IPS-18c (cell line): ENCODE measurements around the gene P2RX3.

Experiments
- H3K4me3 ChIP-seq: 2 replicates; pipeline ENCODE4 v1.7.0; 2013; ENCODE audit warnings: low read depth, mild to moderate bottlenecking, low read length, moderate library complexity; ENCODE audit not compliant: insufficient read depth
- H3K9me3 ChIP-seq: one replicate; pipeline ENCODE4 v1.6.1; 2013; ENCODE audit warnings: mild to moderate bottlenecking, low read length, moderate library complexity; ENCODE audit not compliant: control insufficient read depth, insufficient read depth

P2RX3 gene

DNA sequence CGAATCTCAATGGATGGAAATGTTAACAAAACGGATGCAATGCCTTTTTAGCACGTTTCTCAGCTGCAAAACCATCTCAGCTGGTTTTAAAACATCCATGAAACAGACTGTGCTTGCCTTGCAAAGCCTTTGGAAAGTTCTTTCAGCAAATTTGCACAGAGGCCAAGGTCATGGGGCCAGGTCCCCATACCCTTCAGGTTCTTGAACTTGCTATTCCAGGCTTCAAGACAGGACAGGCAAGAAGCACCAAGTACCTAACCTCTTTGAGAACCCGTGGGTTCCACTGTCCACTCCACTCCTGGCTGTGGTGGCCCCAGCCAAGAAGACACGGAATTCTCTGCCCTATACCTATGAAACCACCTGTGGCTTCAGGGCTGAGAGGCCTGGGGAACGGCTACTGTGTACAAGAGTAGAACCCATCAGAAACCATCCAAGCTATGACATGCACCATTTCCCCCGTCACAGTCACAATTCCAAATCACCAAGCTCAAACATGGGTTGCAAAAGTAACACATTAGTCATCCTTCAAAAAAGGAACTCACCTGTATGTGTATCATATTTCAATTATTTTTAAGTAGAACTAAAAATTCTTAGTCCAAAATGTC is 30.4 kb upstream of the P2RX3 start:
- Histone ChIP-seq H3K9me3 (no peaks in the 10 kb centered on the region), H3K4me3 (no peak overlapping the region)

- Histone ChIP-seq H3K9me3 (no peaks in the 10 kb centered on the region), H3K4me3 (no peak overlapping the region; the same call in 1 of the 2 replicates)
These were observed 29.6 kb upstream of the P2RX3 start for GRCh38 chr11:57308426-57309060.

GRCh38 chr11:57309106-57310059 is 28.8 kb upstream of the P2RX3 start:
- Histone ChIP-seq H3K9me3 (peaks cover 2% of the 10 kb centered on the region), H3K4me3 (no peak overlapping the region)

DNA sequence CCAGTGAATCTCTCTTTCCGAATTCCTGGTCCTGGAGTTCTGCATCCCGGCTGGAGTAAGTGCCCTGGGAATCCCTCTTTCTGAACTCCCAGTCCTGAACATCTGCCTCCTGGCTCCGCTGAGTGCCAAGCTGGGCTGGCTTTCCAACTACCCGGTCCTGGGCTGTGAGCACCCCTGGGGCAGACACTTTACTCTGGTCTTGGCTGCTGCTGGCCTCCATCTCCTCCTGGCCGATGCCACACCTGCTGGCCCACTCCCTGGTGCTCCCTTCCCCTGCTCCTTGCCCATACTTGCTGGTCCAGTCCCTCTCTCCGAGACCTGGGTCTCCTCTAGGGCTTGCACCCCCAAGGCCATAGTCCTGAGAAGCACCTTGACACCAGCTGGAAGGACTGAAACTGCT is 28.1 kb upstream of the P2RX3 start:
- Histone ChIP-seq H3K9me3 (peaks cover 2% of the 10 kb centered on the region), H3K4me3 (no peak overlapping the region)

DNA sequence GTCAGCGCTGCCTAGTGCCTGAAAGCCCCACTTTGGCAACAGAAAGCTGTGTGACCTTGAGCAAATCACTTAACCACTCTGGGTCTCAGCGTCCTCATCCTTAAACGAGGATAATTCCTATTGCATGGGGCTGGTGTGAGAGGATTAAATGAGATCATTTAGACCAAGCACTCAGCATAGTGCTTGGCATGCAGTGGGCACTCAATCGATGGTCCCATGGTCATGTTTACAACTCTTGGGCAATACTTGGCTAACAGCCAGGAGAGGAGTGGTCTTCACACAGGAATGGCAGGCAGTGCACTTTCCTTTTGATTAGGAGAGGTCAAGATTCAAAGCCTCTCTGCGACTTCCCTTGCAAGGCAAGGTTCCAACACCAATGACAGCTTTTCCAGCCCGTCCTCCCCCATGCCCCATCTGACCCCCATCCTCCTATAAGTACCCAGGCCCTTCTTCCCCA is 27.5 kb upstream of the P2RX3 start:
- Histone ChIP-seq H3K9me3 (peaks cover 2% of the 10 kb centered on the region), H3K4me3 (peak overlapping the region; percentile 49)

- peaks cover 2% of the 10 kb centered on the region for H3K9me3 ChIP-seq
- peak overlapping the region; percentile 49 for H3K4me3 ChIP-seq
These were observed 26.8 kb upstream of the P2RX3 start for GRCh38 chr11:57311109-57311936.

- Histone ChIP-seq H3K4me3 (no peak overlapping the region), H3K9me3 (peaks cover 2% of the 10 kb centered on the region)
These were observed 25.6 kb upstream of the P2RX3 start for GRCh38 chr11:57312511-57313021.

GRCh38 chr11:57313071-57313787 is 24.9 kb upstream of the P2RX3 start:
- Histone ChIP-seq H3K4me3 (no peak overlapping the region), H3K9me3 (peaks cover 2% of the 10 kb centered on the region)

DNA sequence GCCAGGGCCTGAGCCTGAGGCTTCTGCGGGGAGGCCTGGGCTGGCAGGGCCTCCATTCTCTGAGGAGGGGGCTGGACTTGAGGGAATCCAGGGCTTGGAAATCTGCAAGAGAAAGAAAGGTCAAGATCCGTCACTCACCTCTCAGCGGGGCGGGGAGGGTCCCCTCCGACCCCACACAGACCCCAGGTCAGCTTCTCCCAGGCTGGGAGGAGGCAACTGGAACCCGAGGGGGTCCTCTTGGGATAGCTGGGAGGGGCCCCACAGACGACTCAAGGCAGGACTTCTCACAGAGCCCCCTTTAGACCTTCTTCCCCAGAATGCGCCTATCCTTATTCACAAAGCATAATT is 24.4 kb upstream of the P2RX3 start:
- Histone ChIP-seq H3K9me3 (peaks cover 2% of the 10 kb centered on the region), H3K4me3 (no peak overlapping the region)

DNA sequence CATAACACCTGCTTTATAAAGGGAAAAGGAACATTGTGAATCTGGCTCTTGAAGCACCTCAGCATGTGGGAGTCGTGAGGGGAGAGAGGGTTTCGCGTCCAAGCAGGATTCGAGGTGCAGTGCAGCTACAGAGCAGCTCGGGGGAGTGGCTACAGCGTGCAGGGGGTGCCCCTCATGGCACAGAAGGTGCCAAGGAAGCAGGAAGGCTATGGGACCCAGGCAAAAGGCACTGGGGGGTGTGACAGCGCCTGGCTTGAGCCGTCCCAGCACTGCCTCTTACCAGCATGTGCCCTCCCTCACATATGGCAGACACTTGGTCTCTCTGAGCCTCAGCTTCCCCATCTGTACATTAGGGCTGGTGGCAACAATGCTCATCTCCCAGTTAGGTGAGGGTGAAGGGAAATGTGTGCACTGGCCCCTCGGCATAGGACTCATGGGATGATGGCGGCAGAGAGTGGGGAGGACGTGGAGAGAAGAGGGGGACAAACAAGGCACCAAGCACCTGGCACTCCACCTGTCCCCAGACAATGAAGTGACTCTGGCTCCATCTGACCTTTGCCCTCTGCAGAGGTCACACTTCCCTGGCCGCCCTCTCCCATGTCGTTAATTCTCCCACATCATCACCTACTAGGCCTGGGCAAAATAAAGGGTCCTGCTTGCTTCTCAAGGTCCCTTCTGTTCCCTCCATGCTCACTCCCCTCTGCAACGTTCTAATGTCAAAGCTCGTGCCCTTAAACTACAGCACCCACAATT is 23.8 kb upstream of the P2RX3 start:
- H3K9me3 ChIP-seq = peaks cover 2% of the 10 kb centered on the region
- no peak overlapping the region for H3K4me3 ChIP-seq

GRCh38 chr11:57315491-57315890 is 22.7 kb upstream of the P2RX3 start:
- peaks cover 2% of the 10 kb centered on the region for H3K9me3 ChIP-seq
- H3K4me3 ChIP-seq = no peak overlapping the region

- no peak overlapping the region for H3K4me3 ChIP-seq
- peaks cover 2% of the 10 kb centered on the region for H3K9me3 ChIP-seq
These were observed 22.1 kb upstream of the P2RX3 start for GRCh38 chr11:57316017-57316416.

DNA sequence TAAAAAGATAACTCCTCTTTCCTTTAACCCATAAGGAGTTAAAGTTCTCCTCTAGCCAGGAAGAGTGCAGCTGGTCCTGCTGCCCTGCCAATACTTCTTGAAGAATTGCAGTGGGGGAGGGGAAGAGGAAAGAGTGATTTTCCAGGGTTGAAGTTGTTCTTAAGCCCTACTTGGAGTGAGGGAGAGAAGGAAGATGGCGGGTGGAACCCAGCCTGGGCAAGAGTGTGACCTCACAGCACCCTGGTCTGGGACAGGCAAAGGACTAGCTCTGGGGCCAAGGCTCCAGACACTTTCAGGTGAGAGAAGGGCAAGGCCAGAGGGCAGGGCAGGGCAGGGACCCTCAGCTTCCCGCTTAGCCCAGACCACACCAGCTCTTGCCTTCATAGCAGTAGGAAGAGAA is 20.0 kb upstream of the P2RX3 start:
- Histone ChIP-seq H3K4me3 (no peak overlapping the region), H3K9me3 (peaks cover 2% of the 10 kb centered on the region)

DNA sequence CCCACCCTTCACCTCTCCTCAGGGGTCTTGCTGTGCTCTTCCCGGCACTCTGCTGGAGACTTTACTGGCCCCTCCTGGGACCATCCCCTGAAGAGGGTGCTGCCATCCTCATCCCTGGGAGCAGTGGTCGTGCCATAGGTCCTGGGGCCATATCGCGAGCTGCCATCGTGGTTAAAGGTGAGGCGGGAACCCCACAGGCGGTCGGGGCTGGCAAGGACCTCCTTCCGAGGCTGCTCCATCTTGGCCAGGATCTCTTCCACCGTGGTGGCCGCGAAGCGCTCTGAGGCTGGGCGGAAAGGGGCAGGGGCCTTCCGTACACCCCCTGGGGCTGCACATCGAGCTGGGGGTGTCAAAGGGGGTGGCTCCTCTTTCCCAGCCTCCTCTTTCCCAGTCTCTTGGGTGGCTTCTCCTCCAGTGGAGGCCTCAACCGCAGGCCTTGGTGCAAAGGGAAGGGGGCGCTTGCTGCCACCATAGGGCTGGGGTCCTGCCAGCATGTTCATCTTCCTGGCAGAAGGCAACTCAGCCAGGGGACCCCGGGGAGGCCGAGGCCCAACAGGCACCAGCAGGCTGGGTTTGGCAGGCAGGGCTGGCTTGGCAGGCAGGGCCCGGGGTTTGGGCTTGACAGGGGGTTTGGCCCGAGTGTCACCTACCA is 18.0 kb upstream of the P2RX3 start:
- H3K9me3 ChIP-seq = no peaks in the 10 kb centered on the region

DNA sequence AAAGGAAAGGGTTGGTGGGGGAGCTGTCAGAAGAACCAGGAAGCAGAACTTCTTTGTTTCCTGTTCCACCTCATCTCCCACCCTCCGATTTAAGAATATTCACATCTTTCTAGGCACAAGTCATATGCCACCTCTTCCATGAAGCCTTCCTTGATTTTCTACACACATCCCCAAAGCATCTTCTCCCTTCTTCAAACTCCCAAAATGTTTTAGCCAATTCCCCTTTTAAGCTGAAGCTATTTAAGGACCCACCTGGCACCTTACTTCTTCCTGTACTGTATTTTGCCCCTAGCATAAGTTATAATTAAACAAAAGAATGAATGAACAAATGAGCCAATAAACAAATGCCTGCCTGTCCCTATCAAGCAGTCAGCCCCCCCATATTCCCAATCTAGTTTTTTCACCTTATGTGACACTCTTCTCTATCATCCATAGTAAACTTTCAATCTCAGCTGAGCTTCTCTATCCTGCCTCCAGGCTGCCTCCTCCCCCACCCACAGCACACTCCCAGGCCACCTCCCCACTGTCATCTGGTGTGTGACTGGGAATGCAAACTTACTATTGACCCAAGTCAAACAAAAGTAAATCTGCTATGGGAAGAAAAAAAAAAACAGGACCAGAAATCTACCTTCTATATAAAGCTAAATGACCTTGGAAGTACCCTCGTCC is 17.3 kb upstream of the P2RX3 start:
- Histone ChIP-seq H3K9me3 (no peaks in the 10 kb centered on the region), H3K4me3 (no peak overlapping the region)

More for the DNA sequence above, 18.0 kb upstream of the P2RX3 start:
- H3K4me3 ChIP-seq = no peak overlapping the region
